ENCODE measurements around the gene MKLN1.

GRCh38 chr7:131325179-131325840 lies 2.4 kb upstream of the MKLN1 start:
- TF ChIP-seq POLR2A (IDR thresholded peaks at IDR 0.05; ENCODE audit: low read depth, low read length), result no peak
- no peak for TF ChIP-seq POLR2AphosphoS5 (IDR thresholded peaks at IDR 0.05; ENCODE audit: low read depth, low read length)

Measured in GM12892 (cell line).